Muscle layer of duodenum (tissue), 2 donors: Measurements from ENCODE around the gene PLET1.

Source experiments
- H3K27ac ChIP-seq: one replicate; pipeline ENCODE4 v1.7.0; 2013; ENCODE audit warnings: mild to moderate bottlenecking, low read length
- H3K27me3 ChIP-seq: one replicate; pipeline ENCODE4 v1.7.0; 2013; ENCODE audit warnings: low read depth, mild to moderate bottlenecking, control low read depth, low read length
- H3K36me3 ChIP-seq, 2 donors: one replicate each; pipeline ENCODE4 v1.7.0; 2013; ENCODE audit warnings: low read length in 2 of 2, control low read depth in 1 of 2, mild to moderate bottlenecking in 1 of 2; ENCODE audit not compliant: insufficient read depth in 2 of 2, control insufficient read depth in 1 of 2
- H3K4me1 ChIP-seq, 2 donors: one replicate each; pipeline ENCODE4 v1.7.0; 2013; ENCODE audit warnings: low read length in 2 of 2, mild to moderate bottlenecking in 2 of 2, control low read depth in 1 of 2, moderate library complexity in 1 of 2; ENCODE audit not compliant: insufficient read depth in 2 of 2, control insufficient read depth in 1 of 2
- H3K4me3 ChIP-seq, 2 donors: one replicate each; pipeline ENCODE4 v1.7.0; 2013; ENCODE audit warnings: low read length in 2 of 2, low read depth in 1 of 2, mild to moderate bottlenecking in 1 of 2
- H3K9me3 ChIP-seq, 2 donors: one replicate each; pipeline ENCODE4 v1.7.0; 2013; ENCODE audit warnings: low read length in 2 of 2, control low read depth in 1 of 2, mild to moderate bottlenecking in 1 of 2; ENCODE audit not compliant: control insufficient read depth in 1 of 2
- donor health status: healthy.

The PLET1 gene

GRCh38 chr11:112267188-112267591, 6.5 kb upstream of the PLET1 start:
- no peaks in the 10 kb centered on the region for H3K9me3 ChIP-seq
- no peaks in the 10 kb centered on the region for H3K4me1 ChIP-seq
- H3K36me3 ChIP-seq: no peaks in the 10 kb centered on the region
- no peak overlapping the region for H3K4me3 ChIP-seq
- H3K27ac ChIP-seq: no peak overlapping the region
- no peaks in the 10 kb centered on the region for H3K27me3 ChIP-seq

GRCh38 chr11:112266410-112266778, 5.7 kb upstream of the PLET1 start:
- H3K27me3 ChIP-seq: no peaks in the 10 kb centered on the region
- H3K9me3 ChIP-seq: no peaks in the 10 kb centered on the region
- H3K36me3 ChIP-seq: no peaks in the 10 kb centered on the region
- no peak overlapping the region for H3K27ac ChIP-seq
- H3K4me3 ChIP-seq: no peak overlapping the region
- no peaks in the 10 kb centered on the region for H3K4me1 ChIP-seq

GRCh38 chr11:112265659-112266409, 5.2 kb upstream of the PLET1 start:
- Histone ChIP-seq H3K9me3 (no peaks in the 10 kb centered on the region), H3K36me3 (no peaks in the 10 kb centered on the region), H3K27ac (no peak overlapping the region), H3K27me3 (no peaks in the 10 kb centered on the region), H3K4me1 (no peaks in the 10 kb centered on the region), H3K4me3 (no peak overlapping the region)

DNA sequence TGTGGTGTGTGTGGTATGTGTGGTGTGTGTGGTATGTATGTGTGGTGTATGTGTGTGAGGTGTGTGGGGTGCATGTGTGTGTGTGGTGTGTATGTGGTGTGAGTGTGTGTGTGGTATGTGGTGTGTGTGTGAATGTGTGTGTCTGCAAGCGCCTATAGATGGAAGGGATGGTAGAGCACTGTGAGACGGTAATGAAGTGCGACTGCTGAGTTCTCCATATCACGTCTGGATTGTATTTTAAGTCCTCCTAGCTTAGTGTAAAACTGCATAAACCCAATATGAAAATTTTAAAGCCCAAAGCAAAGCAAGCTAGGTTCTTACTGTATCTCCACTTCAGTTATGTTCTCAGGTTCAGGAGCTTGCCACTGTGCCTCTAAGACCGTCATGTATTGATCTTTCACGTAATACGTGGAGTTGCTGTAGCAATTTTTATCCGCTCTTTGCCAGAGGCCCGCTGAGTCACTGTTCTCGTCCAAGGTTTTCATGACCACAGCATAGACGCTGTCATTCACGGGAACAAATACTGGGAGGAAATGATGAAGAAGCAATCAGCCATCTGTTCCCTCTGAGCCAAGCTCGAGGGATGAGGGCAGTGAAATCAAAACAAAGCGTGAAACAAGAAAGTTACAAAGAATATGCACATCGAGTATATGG, 5.5 kb downstream of the PLET1 start:
- Histone ChIP-seq H3K4me1 (no peaks in the 10 kb centered on the region), H3K27ac (no peak overlapping the region), H3K27me3 (no peaks in the 10 kb centered on the region), H3K9me3 (no peaks in the 10 kb centered on the region), H3K4me3 (no peak overlapping the region), H3K36me3 (no peaks in the 10 kb centered on the region)

DNA sequence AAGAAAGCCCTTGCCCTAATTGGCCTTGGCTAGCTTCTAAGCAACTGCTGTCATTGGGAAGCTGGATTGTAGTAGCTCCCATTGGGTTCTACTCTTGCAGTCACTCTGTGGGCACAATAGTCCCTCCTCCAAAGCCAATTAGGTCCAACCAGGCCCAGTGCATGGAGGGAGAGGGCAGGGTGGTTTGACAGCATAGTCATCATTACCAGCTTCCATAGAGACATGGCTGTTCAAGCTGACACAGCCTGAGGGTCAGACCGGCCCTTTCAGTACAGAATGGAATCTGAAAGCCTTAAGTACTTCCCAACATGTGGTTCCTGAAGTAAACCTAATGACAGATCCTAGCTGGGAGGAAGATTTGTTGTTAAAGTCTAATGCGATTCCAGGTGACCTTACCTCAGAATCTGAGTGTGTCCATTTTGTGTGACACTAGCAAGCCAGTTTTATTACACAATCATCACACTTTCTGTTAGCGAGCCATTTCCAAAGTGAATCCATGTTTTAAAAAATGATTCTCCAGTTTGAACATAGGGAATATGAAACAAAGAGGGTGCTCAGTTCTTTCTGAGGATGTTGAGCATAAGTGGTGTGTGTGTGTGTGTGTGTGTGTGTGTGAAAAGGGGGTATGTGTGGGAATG, 6.9 kb downstream of the PLET1 start:
- Histone ChIP-seq H3K4me1 (no peaks in the 10 kb centered on the region), H3K36me3 (no peaks in the 10 kb centered on the region), H3K27me3 (no peaks in the 10 kb centered on the region), H3K9me3 (no peaks in the 10 kb centered on the region), H3K27ac (no peak overlapping the region), H3K4me3 (no peak overlapping the region)

DNA sequence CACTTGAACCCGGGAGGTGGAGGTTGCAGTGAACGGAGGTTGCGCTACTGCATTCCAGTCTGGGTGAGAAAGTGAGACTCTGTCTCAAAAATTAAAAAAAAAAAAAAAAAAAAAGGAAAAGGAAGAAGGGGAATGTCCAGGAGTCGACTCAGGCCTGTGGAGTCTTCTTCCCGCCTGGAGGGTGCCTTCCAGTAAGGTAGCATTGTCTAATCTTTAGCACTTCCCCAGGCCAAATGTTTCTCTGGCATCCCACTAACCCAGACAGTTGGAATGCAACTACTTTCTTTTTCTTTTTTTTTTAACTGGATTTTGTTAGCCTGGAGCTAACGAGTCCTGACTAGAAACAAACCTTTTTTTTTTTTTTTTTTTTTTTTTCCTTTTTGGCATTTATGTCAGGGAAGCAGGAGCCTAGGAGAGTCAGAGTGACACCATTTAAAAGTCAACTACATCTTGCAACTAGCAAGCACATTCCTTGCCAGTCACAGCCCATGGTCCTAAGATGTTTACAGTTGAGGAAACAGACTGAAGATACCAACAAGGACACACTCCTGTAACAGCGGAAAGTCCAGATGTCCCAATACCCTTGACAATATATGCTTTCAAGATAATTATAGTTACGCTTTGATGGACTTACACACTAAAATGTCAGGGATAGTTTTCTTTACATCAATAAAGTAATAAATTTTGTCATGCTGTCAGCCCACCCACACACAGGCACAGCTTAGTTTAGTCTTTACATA, 10.6 kb downstream of the PLET1 start:
- H3K27me3 ChIP-seq: no peaks in the 10 kb centered on the region
- H3K36me3 ChIP-seq: no peaks in the 10 kb centered on the region
- H3K9me3 ChIP-seq: no peaks in the 10 kb centered on the region
- no peaks in the 10 kb centered on the region for H3K4me1 ChIP-seq
- H3K4me3 ChIP-seq: no peak overlapping the region
- no peak overlapping the region for H3K27ac ChIP-seq

- Histone ChIP-seq H3K4me3 (no peak overlapping the region), H3K27ac (no peak overlapping the region), H3K4me1 (no peaks in the 10 kb centered on the region)
Measured at GRCh38 chr11:112248201-112248600, 12.5 kb downstream of the PLET1 start.

GRCh38 chr11:112247201-112247600, 13.5 kb downstream of the PLET1 start:
- no peaks in the 10 kb centered on the region for H3K36me3 ChIP-seq
- no peaks in the 10 kb centered on the region for H3K27me3 ChIP-seq
- no peak overlapping the region for H3K27ac ChIP-seq
- H3K9me3 ChIP-seq: no peaks in the 10 kb centered on the region
- no peak overlapping the region for H3K4me3 ChIP-seq
- no peaks in the 10 kb centered on the region for H3K4me1 ChIP-seq

More at GRCh38 chr11:112248201-112248600, 12.5 kb downstream of the PLET1 start:
- Histone ChIP-seq H3K9me3 (no peaks in the 10 kb centered on the region), H3K36me3 (no peaks in the 10 kb centered on the region), H3K27me3 (no peaks in the 10 kb centered on the region)

- H3K27me3 ChIP-seq: no peaks in the 10 kb centered on the region
- H3K4me1 ChIP-seq: no peaks in the 10 kb centered on the region
- H3K36me3 ChIP-seq: peaks cover 15 to 16% of the 10 kb centered on the region in 2 donors
- no peak overlapping the region for H3K4me3 ChIP-seq
- H3K27ac ChIP-seq: no peak overlapping the region
- H3K9me3 ChIP-seq: no peaks in the 10 kb centered on the region
Measured at GRCh38 chr11:112241486-112241885, 19.2 kb downstream of the PLET1 start.

DNA sequence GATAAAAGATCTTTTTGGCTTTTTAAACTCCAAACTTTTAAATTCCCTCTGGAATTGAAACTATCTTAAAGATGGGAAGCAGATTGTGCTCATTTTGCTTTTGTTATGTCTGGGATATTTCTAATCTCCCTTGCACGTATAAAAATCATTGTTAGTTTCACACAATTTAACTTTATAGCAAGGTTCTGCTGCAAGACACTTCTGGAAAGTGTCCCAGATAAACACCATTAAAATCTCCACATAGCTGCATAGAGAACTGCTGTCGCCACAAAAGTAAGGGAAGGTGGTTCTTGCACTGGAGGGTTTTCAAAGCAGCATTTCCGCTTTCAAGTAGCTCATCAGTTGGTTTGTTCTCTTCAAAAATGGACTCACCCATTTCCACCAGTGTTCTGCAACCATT, 22.6 kb downstream of the PLET1 start:
- Histone ChIP-seq H3K4me1 (no peaks in the 10 kb centered on the region), H3K36me3 (peaks cover 28 to 33% of the 10 kb centered on the region in 2 donors), H3K4me3 (no peak overlapping the region)

DNA sequence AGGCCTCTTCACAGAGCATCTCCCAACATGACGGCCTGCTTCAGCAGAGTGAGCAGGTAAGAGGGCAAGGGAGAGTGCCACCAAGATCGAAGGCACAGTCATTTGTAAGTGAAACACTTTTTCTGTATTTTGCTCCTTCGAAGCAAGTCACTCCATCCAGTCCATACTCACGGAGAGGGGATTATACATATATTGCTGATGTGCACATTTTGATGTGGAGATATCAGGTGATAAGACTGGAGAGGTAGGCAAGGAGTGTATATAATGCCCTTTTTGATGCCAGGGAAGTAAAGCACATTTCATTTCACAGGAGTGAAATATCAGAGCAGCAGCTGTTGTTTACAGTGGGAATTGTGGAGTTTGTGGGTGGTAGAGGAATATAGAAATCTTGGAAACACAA, 23.2 kb downstream of the PLET1 start:
- peaks cover 28 to 37% of the 10 kb centered on the region in 2 donors for H3K36me3 ChIP-seq
- no peaks in the 10 kb centered on the region for H3K27me3 ChIP-seq
- H3K4me3 ChIP-seq: no peak overlapping the region

More for the DNA sequence above, 22.6 kb downstream of the PLET1 start:
- no peaks in the 10 kb centered on the region for H3K27me3 ChIP-seq
- no peaks in the 10 kb centered on the region for H3K9me3 ChIP-seq
- no peak overlapping the region for H3K27ac ChIP-seq

More for the DNA sequence above, 23.2 kb downstream of the PLET1 start:
- Histone ChIP-seq H3K9me3 (no peaks in the 10 kb centered on the region), H3K27ac (no peak overlapping the region), H3K4me1 (no peaks in the 10 kb centered on the region)
